EH (cell line): ENCODE measurements around the gene TUT4.

Experiments
- DNase-seq: peaks from one replicate; pipeline ENCODE4 v3.0.0-alpha.2; 2015; ENCODE audit warnings: low read depth

The TUT4 gene

GRCh38 chr1:52531249-52531872 lies 21.5 kb downstream of the TUT4 start:
- no peak for DNase-seq

GRCh38 chr1:52530563-52531144 lies 22.2 kb downstream of the TUT4 start:
- DNase-seq, result no peak

GRCh38 chr1:52523376-52523775 lies 29.5 kb downstream of the TUT4 start:
- DNase-seq, result peak; percentile 59

GRCh38 chr1:52520148-52520547 lies 32.7 kb downstream of the TUT4 start:
- DNase-seq, result peak; percentile 35

- no peak for DNase-seq
Measured at GRCh38 chr1:52518962-52519361, 33.9 kb downstream of the TUT4 start.

GRCh38 chr1:52511851-52512615 lies 40.9 kb downstream of the TUT4 start:
- DNase-seq, result no peak

GRCh38 chr1:52511439-52511838 lies 41.5 kb downstream of the TUT4 start:
- DNase-seq, result no peak

- DNase-seq, result no peak
Measured at GRCh38 chr1:52506920-52507546, 45.9 kb downstream of the TUT4 start.

- no peak for DNase-seq
Measured at GRCh38 chr1:52506349-52506748, 46.5 kb downstream of the TUT4 start.

- DNase-seq, result no peak
Measured at GRCh38 chr1:52504720-52505119, 48.2 kb downstream of the TUT4 start.

- no peak for DNase-seq
Measured at GRCh38 chr1:52503706-52504105, 49.2 kb downstream of the TUT4 start.

GRCh38 chr1:52502789-52503188 lies 50.1 kb downstream of the TUT4 start:
- no peak for DNase-seq

- no peak for DNase-seq
Measured at GRCh38 chr1:52487632-52488031, 65.3 kb downstream of the TUT4 start.

- DNase-seq, result peak; percentile 2
Measured at GRCh38 chr1:52482326-52483004, 70.4 kb downstream of the TUT4 start.

- DNase-seq, result no peak
Measured at GRCh38 chr1:52479076-52479475, 73.8 kb downstream of the TUT4 start.

GRCh38 chr1:52477876-52478275 lies 75.0 kb downstream of the TUT4 start:
- DNase-seq, result no peak

- no peak for DNase-seq
Measured at GRCh38 chr1:52476943-52477342, 75.9 kb downstream of the TUT4 start.

- DNase-seq, result no peak
Measured at GRCh38 chr1:52474807-52475206, 78.1 kb downstream of the TUT4 start.

- no peak for DNase-seq
Measured at GRCh38 chr1:52473039-52473438, 79.9 kb downstream of the TUT4 start.

GRCh38 chr1:52472384-52472783 lies 80.5 kb downstream of the TUT4 start:
- DNase-seq, result no peak

GRCh38 chr1:52469108-52469507 lies 83.8 kb downstream of the TUT4 start:
- DNase-seq, result no peak

- DNase-seq, result no peak
Measured at GRCh38 chr1:52463891-52464290, 89.0 kb downstream of the TUT4 start.
